SU-DHL-6 (cell line): ENCODE data around the gene IL4I1.

Experiments
- CTCF ChIP-seq: fragments of 200-600 bp; sonication (generic); IDR thresholded peaks from one replicate; pipeline ENCODE4 v1.5.1; 2017; ENCODE audit warnings: antibody characterized with exemption, mild to moderate bottlenecking, low read length, moderate library complexity; ENCODE audit not compliant: insufficient read depth, poor library complexity, severe bottlenecking
- EZH2phosphoT487 ChIP-seq: fragments of 200-600 bp; sonication (generic), shearing (Covaris generic); conservative IDR thresholded peaks from 2 replicates; pipeline ENCODE4 v1.6.1; 2018; ENCODE audit warnings: mild to moderate bottlenecking, antibody characterized with exemption, low read length, moderate library complexity, mixed read lengths

- no peak for TF ChIP-seq CTCF
- TF ChIP-seq EZH2phosphoT487, result no peak
Measured at GRCh38 chr19:49876422-49877019, 20.2 kb downstream of the IL4I1 start.
